HG03039 (cell line): ENCODE data around the gene KLHL1.

Source experiments
- ATAC-seq: cut with Tn5 transposase; IDR thresholded peaks from one replicate; pipeline ENCODE4 v1.9.1; 2021; ENCODE audit warnings: mild to moderate bottlenecking, moderate library complexity; ENCODE audit not compliant: unreplicated experiment

KLHL1 gene

GRCh38 chr13:69706807-69707206 lies 401.4 kb downstream of the KLHL1 start:
- ATAC-seq = no peak

DNA sequence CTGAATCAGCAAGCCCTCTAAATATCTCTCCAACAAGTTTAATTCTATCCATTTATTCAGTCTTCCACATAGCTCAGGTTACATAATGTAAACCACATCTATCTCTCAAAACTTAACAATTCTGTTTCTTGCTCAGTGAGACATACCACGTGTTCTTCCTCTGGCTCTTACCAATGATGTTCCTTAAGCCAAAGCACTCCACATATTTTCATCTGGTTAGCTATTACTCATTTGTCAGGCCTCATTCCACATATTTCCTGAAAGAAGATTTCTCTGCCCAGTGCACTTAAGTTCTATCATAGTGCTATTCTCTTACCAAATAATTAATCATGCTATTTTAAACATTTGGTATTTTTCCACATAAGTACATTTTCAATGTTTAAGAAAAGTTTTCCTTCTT lies 403.9 kb downstream of the KLHL1 start:
- no peak for ATAC-seq

- ATAC-seq = no peak
Observed at GRCh38 chr13:69690999-69691398, 417.3 kb downstream of the KLHL1 start.

GRCh38 chr13:69683921-69684686 lies 424.1 kb downstream of the KLHL1 start:
- peak; percentile 50 for ATAC-seq

- ATAC-seq = no peak
Observed at GRCh38 chr13:69681722-69682121, 426.5 kb downstream of the KLHL1 start.

DNA sequence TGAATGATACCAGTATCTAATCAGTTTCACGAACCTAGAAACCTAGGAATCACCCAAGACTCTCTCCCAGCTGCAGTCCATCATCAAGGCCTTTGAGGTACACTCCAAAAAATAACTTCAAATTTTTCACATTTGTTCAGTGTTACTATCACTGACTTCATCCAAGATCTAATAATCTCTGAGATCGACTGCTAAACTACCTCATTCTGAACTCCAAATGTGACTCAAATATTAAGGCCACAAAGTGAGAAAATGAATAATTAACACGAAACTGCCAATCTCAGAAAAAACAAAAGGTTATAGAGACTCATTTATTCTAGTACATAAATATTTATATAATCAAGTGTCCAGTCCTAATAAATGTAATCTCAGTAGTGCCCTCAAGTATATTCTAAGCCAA lies 430.9 kb downstream of the KLHL1 start:
- ATAC-seq = no peak

- no peak for ATAC-seq
Observed at GRCh38 chr13:69676286-69676685, 432.0 kb downstream of the KLHL1 start.

- no peak for ATAC-seq
Observed at GRCh38 chr13:69660155-69660554, 448.1 kb downstream of the KLHL1 start.

- no peak for ATAC-seq
Observed at GRCh38 chr13:69657676-69658075, 450.6 kb downstream of the KLHL1 start.

DNA sequence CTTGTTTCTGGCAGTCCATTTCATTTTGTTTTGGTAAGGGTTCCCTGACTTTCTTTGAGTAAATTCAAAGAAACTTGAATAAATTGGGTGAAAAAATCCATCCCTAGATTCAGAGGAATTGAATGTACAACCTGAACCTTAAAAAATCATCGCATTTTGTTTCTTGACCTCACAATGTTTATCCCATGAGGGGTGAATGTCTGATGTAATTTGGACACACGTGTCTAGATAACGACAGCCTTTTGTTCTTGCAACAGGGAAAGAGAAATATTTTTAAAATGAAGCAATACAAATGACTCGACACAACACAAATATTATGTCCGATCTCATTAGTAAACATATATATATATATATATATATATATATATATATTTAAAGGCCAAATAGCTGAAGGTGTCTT lies 453.9 kb downstream of the KLHL1 start:
- ATAC-seq = no peak
